Cardiac muscle cell (in vitro differentiated cells and primary cell): Measurements from ENCODE around the gene HTR3C. TPM values are rescaled to one million over a fixed set of nuclear protein-coding genes. Genes with fewer than 3 reads are reported as not detected.

ENCODE experiments used
- DNase-seq, 2 donors: peaks; one replicate each; pipeline versions ENCODE4 v3.0.0 to v3.0.0-alpha.2; 2010 to 2017; ENCODE audit warnings: low read depth in 1 of 2, low spot score in 1 of 2
- H3K27ac ChIP-seq: fragments of 200-600 bp; sonication (generic); 2 replicates; pipeline ENCODE4 v1.5.1; 2016
- H3K27me3 ChIP-seq: fragments of 200-600 bp; sonication (generic); 2 replicates; pipeline ENCODE4 v1.6.0; 2016; ENCODE audit warnings: control low read depth
- H3K36me3 ChIP-seq: fragments of 200-600 bp; sonication (generic); 2 replicates; pipeline ENCODE4 v1.5.1; 2016; ENCODE audit warnings: control low read depth
- H3K4me1 ChIP-seq: fragments of 200-600 bp; sonication (generic); 2 replicates; pipeline ENCODE4 v1.8.1; 2017; ENCODE audit warnings: low read depth, mild to moderate bottlenecking, mixed run types
- H3K4me3 ChIP-seq: fragments of 200-600 bp; sonication (generic); 2 replicates; pipeline ENCODE4 v1.5.1; 2016; ENCODE audit warnings: mild to moderate bottlenecking
- H3K9me3 ChIP-seq: fragments of 200-600 bp; sonication (generic); 2 replicates; pipeline ENCODE4 v1.5.1; 2017; ENCODE audit warnings: low read depth, mild to moderate bottlenecking, control low read depth
- CTCF ChIP-seq: IDR thresholded peaks from 2 replicates; pipeline ENCODE4 v1.5.1; 2012; ENCODE audit warnings: low read depth, mild to moderate bottlenecking, low read length
- polyA plus RNA-seq: library from polyadenylated mRNA; unstranded; fragments of >200 nt; fragmentation: Nextera tagmentation; extraction: Ambion mirVana; gene quantifications from 2 replicates; pipeline ENCODE4 v1.2.1, GENCODE V29; 2016
- total RNA-seq: library from RNA; depleted of rRNA; stranded (reverse); fragments of >200 nt; gene quantifications from 2 replicates; pipeline ENCODE4 v1.2.3, GENCODE V29; 2016

HTR3C gene
- total and polyA plus RNA-seq, 2 experiments from 2014 or later: 0.16 TPM; not detected in 1

GRCh38 chr3:184075901-184076300, 23.1 kb downstream of the HTR3C start:
- Histone ChIP-seq H3K4me3 (no peak overlapping the region), H3K27me3 (no peaks in the 10 kb centered on the region), H3K36me3 (no peaks in the 10 kb centered on the region), H3K4me1 (no peaks in the 10 kb centered on the region), H3K9me3 (no peaks in the 10 kb centered on the region), H3K27ac (no peak overlapping the region)
- DNase-seq: no peak
- no peak for TF ChIP-seq CTCF

- DNase-seq: no peak
- Histone ChIP-seq H3K9me3 (no peaks in the 10 kb centered on the region), H3K27ac (no peak overlapping the region), H3K36me3 (no peaks in the 10 kb centered on the region), H3K27me3 (no peaks in the 10 kb centered on the region), H3K4me1 (no peaks in the 10 kb centered on the region), H3K4me3 (no peak overlapping the region)
- TF ChIP-seq CTCF: no peak
Observed at GRCh38 chr3:184077881-184078280, 25.0 kb downstream of the HTR3C start.

GRCh38 chr3:184078851-184079250, 26.0 kb downstream of the HTR3C start:
- no peak for TF ChIP-seq CTCF
- H3K27me3 ChIP-seq: no peaks in the 10 kb centered on the region

GRCh38 chr3:184081116-184081830, 28.4 kb downstream of the HTR3C start:
- H3K9me3 ChIP-seq: no peaks in the 10 kb centered on the region
- H3K27me3 ChIP-seq: no peaks in the 10 kb centered on the region
- DNase-seq: peak in 1 of 2 donors; percentile 19
- no peak for TF ChIP-seq CTCF
- H3K27ac ChIP-seq: no peak overlapping the region
- no peak overlapping the region for H3K4me3 ChIP-seq
- H3K36me3 ChIP-seq: no peaks in the 10 kb centered on the region
- no peaks in the 10 kb centered on the region for H3K4me1 ChIP-seq

More at GRCh38 chr3:184078851-184079250, 26.0 kb downstream of the HTR3C start:
- Histone ChIP-seq H3K4me3 (no peak overlapping the region), H3K27ac (no peak overlapping the region), H3K4me1 (no peaks in the 10 kb centered on the region), H3K9me3 (no peaks in the 10 kb centered on the region), H3K36me3 (no peaks in the 10 kb centered on the region)
- DNase-seq: no peak

- H3K27ac ChIP-seq: no peak overlapping the region
- no peak for TF ChIP-seq CTCF
- no peaks in the 10 kb centered on the region for H3K36me3 ChIP-seq
- no peaks in the 10 kb centered on the region for H3K9me3 ChIP-seq
- no peak overlapping the region for H3K4me3 ChIP-seq
- no peaks in the 10 kb centered on the region for H3K27me3 ChIP-seq
- no peak for DNase-seq
- no peaks in the 10 kb centered on the region for H3K4me1 ChIP-seq
Observed at GRCh38 chr3:184082034-184082433, 29.2 kb downstream of the HTR3C start.

- Histone ChIP-seq H3K4me3 (no peak overlapping the region), H3K36me3 (no peaks in the 10 kb centered on the region), H3K27me3 (no peaks in the 10 kb centered on the region), H3K27ac (no peak overlapping the region), H3K9me3 (no peaks in the 10 kb centered on the region), H3K4me1 (no peaks in the 10 kb centered on the region)
- TF ChIP-seq CTCF: no peak
- DNase-seq: no peak
Observed at GRCh38 chr3:184082465-184082864, 29.6 kb downstream of the HTR3C start.
